Embryonic facial prominence (tissue), 1 donor: Measurements from ENCODE around the gene SH2D3C.
A peak's percentile ranks its signal among the peaks of the same experiment; 100 is the strongest.

Experiments used
- DNase-seq: peaks from one replicate; pipeline ENCODE4 v3.0.0-alpha.2; 2016; ENCODE audit errors: extremely low spot score

Gene SH2D3C

DNA sequence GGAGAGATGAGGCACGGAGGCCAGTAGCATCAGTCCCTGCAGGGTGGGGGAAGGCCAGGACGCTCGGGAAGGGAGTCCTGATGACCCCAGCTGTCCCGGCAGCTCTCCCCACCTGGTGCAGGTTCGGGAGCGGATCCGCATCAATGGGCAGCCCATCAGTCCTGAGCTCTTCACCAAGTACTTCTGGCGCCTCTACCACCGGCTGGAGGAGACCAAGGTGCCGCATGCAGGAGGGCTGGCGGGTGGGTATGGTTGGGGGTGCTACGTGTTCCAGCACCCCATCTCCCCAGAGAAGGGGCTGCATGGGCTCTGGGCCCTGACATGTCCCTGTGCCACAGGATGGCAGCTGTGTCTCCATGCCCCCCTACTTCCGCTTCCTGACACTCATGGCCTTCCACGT, 28.4 kb upstream of the SH2D3C start:
- DNase-seq = no peak

GRCh38 chr9:127805620-127806019, 27.2 kb upstream of the SH2D3C start:
- DNase-seq = no peak

GRCh38 chr9:127803507-127804352, 25.3 kb upstream of the SH2D3C start:
- DNase-seq = no peak

DNA sequence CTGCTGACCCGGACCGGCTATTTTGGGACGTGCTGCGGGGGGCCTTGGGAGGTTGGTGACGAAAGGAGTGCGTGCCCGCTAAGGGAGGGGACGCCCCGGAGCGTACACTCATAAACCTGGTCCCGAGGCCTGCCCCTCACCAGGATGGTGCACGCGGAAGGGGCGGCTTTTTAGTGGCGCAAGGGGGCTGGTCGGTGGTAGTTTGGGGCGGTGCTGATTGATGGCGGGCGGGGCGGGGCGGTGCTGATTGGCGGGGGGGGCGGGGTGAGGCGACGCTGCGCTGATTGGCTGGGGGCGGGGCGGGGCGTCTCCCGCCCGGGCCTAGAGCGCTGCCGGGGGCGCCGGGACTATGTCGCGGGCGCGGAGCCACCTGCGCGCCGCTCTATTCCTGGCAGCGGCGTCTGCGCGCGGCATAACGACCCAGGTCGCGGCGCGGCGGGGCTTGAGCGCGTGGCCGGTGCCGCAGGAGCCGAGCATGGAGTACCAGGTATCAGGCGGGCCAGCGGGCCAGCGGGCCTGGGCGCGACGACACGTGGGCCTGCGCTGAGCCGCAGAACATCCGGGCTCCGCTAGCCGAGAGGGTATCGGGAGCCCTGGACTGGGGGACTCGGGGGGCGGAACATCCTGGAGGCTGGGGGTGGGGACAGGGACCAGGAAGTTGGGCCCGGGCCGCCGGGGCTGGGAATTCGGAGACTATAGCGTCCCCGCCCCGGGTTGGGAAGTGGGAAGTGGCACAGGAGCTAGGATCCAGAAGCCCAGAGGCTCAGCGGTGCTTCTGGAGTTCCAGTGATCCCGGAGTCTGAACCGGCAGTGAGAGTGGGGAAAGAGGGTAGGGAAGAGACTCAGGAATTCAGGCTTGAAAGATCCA, 24.3 kb upstream of the SH2D3C start, which contains the start of gene FPGS:
Gene FPGS, plus strand, starts transcription at position 307 of the 868 bp plus-strand sequence. Its CDS starts 43 bp downstream, at position 350.
- peak; percentile 58 for DNase-seq

DNA sequence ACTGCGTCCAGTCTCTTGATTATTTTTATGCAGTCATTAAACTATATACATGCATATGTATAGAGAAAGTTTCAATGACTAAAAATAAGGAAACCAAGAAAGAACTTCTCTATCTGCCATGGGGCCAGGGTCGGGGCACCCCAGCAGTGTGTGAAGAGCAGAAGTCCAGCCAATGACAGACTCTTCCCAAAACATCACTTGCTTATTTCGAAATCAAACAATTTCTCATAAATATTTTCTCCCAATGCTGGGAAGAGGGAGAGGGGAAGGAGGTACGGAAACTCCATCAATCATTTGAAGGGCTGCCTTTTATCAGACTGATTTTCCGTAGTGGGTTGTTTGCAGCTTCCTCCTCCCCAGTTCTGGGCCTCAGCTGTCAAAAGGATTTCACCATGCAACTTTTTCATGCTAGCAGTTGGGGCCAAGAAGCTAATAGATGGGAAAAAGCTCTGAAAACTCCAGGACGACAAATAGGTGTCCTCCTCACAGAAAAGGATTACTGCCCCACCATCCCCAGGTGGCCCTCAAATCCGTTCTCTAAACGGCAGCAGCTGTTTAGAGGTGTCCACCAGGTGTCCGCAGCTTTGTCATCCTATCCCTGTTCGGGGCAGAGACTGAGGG, 23.6 kb upstream of the SH2D3C start:
- DNase-seq = no peak

DNA sequence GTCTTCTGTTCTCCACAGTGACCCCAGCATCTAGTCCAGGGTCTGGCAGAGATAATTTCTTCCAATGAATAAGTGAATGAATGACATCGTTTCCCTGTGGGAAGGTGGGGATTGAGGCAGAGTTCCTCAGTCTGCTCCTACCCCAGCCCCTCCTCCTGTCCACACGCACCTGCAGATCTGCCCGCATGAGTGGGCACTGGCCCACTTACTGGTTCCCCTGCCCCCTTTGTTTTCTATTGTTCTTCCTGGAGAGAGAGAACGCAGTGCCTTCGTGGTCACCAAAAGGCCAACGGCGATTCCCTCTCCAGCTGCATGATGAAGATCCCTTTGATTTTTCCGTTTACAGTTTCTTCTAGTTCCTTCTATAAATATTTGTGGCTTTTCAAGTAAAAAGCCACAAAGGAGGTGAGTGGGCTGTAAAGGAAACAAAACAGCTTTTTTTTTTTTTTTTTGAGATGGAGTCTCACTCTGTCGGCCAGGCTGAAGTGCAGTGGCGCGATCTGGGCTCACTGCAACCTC, 18.4 kb upstream of the SH2D3C start:
- no peak for DNase-seq

DNA sequence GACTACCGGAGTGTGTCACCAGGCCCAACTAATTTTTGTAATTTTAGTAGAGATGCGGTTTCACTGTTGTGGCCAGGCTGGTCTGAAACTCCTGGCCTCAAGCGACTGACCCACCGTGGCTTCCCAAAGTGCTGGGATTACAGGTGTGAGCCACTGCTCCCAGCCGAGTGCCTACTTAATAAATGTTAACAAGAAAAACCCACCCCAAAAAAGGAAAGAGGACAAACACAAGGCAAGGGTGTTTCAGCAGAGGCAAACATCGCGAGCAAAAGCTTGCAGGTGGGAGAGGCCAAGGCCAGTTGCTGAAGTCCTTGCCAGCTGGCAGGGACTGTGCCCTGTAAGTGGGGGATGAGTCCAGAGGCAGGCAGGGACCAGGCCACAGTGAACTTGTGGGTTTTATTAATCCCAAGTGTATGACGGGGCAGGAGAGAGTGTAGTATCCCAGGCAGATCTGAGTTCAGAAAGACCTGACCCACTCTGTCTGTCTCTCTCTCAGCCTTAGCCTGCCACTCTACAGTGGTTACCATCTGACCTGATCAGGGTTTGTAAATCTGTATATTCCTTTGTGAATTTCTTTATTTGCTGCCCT, 17.9 kb upstream of the SH2D3C start:
- DNase-seq = no peak

- no peak for DNase-seq
Observed at GRCh38 chr9:127794001-127794791, 15.7 kb upstream of the SH2D3C start.

- DNase-seq = no peak
Observed at GRCh38 chr9:127793093-127793708, 14.7 kb upstream of the SH2D3C start.

DNA sequence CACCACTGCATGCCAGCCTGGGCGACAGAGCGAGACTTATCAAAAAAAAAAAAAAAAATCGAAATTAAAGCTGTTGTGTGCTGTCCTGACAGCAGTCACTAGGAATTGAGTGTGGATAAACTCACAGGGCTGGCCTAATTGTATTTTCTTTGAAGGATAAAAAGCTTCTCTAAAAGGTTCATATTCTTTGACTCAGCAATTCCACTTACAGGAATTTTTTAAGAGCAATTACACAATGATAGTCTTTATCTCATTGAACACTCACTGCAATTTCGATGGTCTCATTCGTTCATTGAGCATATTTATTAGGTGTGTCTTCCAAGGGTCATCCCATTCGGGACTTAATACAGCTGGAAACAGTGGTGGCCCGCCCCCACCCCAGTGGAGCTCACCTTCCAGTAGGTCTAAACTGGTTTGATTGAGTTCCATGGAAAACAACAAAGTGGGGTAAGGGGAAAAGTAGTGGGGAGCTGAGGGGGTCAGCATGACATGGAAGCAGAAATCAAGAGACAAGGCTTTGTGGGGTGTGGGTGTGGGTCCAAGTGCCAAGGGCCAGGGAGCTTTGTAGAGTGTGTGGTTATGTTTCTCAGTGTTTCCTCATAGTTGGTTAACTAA, 14.1 kb upstream of the SH2D3C start:
- no peak for DNase-seq

- no peak for DNase-seq
Observed at GRCh38 chr9:127791085-127791484, 12.6 kb upstream of the SH2D3C start.

DNA sequence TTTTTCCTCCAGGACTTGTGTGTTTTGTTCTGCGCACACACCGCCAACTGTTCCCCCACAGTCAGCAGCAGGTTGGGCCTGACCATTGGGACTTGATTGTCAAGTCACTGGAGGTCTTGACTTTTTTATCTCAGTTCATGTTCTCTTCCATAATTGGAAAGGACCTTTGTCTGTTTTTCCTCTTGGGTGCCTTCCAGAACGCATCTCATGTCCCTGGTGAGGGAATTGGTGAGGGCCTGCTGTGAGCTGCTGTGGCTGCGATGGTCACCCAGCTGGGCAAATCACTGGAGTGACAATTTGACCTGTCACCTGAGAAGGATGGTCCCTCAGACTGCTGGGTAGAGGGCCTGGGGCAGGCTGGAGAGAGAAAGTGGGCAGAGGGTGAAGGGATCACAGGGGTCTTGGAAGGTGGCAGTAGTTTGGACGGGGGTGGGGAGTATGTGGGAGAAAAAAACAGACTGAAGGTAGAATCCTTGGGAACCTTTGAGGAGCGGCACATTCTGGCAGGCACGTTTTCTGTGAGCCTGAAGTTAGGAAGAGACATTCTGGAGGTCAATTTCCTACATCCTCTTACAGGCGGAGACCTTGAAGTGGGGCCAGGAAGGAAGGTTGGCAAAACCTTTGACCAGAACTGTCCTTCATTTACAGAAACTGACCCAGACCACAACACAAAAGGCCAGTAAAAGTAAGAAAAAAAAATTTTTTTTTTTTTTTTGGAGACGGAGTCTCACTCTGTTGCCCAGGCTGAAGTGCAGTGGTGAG, 11.8 kb upstream of the SH2D3C start:
- DNase-seq = no peak

DNA sequence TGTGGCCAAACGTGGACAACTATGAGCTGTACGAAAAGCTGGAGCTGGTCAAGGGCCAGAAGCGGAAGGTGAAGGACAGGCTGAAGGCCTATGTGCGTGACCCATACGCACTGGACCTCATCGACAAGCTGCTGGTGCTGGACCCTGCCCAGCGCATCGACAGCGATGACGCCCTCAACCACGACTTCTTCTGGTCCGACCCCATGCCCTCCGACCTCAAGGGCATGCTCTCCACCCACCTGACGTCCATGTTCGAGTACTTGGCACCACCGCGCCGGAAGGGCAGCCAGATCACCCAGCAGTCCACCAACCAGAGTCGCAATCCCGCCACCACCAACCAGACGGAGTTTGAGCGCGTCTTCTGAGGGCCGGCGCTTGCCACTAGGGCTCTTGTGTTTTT, 10.7 kb upstream of the SH2D3C start:
- DNase-seq = no peak

- no peak for DNase-seq
Observed at GRCh38 chr9:127788337-127789011, 10.0 kb upstream of the SH2D3C start.

- DNase-seq = no peak
Observed at GRCh38 chr9:127786773-127787104, 8.3 kb upstream of the SH2D3C start.

DNA sequence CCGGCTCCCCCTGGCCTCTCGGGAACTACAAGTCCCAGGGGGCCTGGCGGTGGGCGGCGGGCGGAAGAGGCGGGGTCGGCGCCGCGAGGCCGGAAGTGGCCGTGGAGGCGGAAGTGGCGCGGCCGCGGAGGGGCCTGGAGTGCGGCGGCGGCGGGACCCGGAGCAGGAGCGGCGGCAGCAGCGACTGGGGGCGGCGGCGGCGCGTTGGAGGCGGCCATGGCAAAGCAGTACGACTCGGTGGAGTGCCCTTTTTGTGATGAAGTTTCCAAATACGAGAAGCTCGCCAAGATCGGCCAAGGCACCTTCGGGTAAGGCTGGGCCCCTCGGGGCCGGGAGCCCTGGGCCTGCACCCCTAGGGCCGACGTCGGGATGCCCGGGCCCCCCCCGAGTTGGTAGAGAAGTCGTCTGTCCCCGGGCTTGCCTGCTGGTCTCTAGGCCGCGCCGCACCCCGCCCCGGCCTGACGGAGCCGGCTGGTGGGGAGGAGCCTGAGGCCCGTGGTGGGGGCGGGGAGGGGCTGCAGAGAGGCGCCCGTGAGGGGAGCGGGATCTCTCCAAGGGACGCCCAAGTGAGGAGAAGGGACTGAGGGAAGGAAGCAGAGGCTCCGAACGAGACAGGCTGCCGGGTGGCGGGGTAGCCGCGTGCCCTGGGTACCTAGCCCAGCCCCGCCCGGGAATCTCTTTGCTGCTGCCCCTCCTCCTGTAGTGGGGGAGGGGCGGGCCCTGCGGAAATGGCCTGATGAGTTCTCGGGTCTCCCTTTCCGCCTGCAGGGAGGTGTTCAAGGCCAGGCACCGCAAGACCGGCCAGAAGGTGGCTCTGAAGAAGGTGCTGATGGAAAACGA, 7.7 kb upstream of the SH2D3C start, which contains the start of gene CDK9:
Gene CDK9, plus strand, starts transcription at position 102 of the 840 bp plus-strand sequence. Its CDS starts 115 bp downstream, at position 217.
- peak; percentile 74 for DNase-seq
